Measurements from ENCODE around the gene TBCCD1. TPM values are rescaled to one million over a fixed set of nuclear protein-coding genes. Genes with fewer than 3 reads are reported as not detected.
"Not testable (repeated sequence)": the region's sequence is repeated elsewhere in the genome, so short reads cannot be mapped to it uniquely, and the experiment has no call there.

Gene TBCCD1
- total RNA-seq, 1 donor from 2014 or later: 12.5 TPM

DNA sequence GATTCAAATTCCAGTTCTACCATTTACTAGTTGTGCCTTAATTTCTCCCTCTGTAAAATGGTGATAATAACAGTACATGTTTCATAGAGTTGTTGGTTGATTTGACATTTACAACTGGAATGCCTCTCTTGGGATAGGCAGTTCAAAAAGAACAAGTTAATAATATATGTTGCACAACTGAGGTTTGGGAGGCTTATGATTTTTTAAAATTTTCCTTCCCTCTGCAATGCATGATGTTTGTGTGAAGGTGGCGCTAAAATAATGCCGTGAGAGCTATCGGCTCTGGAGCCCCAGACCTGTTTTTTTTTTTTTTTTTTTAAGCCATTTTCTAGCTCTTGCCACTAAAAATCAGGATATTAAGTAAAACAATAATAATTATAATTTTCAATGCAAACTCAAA lies 22.0 kb upstream of the TBCCD1 start:
- H3K4me1 Mint-ChIP-seq (ENCODE audit: low read depth, unreplicated experiment): no peaks in the 10 kb centered on the region
- no peaks in the 10 kb centered on the region for H3K9me3 Mint-ChIP-seq (ENCODE audit: unreplicated experiment)
- DNase-seq: no peak
- no peak overlapping the region for H3K4me3 Mint-ChIP-seq (ENCODE audit: unreplicated experiment)
- H3K27me3 Mint-ChIP-seq (ENCODE audit: unreplicated experiment): no peaks in the 10 kb centered on the region
- peaks cover 9% of the 10 kb centered on the region for H3K36me3 Mint-ChIP-seq (ENCODE audit: unreplicated experiment)
- TF ChIP-seq, protein P1, sequence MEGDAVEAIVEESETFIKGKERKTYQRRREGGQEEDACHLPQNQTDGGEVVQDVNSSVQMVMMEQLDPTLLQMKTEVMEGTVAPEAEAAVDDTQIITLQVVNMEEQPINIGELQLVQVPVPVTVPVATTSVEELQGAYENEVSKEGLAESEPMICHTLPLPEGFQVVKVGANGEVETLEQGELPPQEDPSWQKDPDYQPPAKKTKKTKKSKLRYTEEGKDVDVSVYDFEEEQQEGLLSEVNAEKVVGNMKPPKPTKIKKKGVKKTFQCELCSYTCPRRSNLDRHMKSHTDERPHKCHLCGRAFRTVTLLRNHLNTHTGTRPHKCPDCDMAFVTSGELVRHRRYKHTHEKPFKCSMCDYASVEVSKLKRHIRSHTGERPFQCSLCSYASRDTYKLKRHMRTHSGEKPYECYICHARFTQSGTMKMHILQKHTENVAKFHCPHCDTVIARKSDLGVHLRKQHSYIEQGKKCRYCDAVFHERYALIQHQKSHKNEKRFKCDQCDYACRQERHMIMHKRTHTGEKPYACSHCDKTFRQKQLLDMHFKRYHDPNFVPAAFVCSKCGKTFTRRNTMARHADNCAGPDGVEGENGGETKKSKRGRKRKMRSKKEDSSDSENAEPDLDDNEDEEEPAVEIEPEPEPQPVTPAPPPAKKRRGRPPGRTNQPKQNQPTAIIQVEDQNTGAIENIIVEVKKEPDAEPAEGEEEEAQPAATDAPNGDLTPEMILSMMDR (IDR thresholded peaks at IDR 0.05; ENCODE audit: partially characterized antibody, unreplicated experiment): no peak
- H3K27ac Mint-ChIP-seq (ENCODE audit: unreplicated experiment): no peak overlapping the region

DNA sequence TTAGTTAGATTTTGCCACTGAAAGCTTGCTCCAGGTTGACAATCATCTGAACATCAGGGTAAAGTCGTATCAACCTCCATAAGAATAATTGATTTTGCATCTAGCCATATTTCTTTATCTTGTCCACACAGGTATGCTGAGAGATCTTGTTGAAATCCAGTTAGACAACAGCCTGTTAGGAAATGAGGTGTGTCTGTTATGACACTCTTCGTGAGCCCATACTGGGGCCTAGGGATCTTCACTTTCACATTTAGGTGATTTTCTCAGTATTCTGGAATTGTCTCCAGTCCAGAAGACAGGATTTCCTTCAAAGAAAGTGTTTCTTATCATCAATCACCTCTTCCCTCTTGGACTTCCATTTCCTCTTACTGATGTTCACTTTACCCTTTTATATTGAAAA lies 21.5 kb upstream of the TBCCD1 start:
- Mint-ChIP-seq H3K36me3 (ENCODE audit: unreplicated experiment) (peaks cover 9% of the 10 kb centered on the region), H3K4me3 (ENCODE audit: unreplicated experiment) (no peak overlapping the region), H3K4me1 (ENCODE audit: low read depth, unreplicated experiment) (no peaks in the 10 kb centered on the region), H3K27ac (ENCODE audit: unreplicated experiment) (no peak overlapping the region), H3K27me3 (ENCODE audit: unreplicated experiment) (no peaks in the 10 kb centered on the region), H3K9me3 (ENCODE audit: unreplicated experiment) (no peaks in the 10 kb centered on the region)
- TF ChIP-seq, protein P1 (IDR thresholded peaks at IDR 0.05; ENCODE audit: partially characterized antibody, unreplicated experiment): no peak
- no peak for DNase-seq

DNA sequence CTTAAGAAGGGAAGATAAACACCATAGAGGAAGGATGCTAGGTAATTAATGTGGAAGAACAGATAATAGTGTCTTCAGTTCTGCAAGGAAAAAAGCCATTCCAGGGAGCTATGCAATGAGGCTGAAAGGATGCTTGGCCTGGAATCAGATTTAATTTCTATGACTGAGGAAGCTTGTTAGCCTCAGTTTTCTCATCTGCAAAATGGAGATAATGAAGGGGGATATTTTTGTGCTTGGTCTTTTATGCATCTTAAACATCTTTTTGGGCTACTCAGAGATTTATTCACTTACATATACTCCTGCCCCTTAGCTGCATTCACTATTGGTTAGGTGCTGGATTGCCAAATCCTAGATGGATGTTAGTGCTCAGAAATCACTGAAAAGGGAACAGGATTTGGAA lies 20.0 kb upstream of the TBCCD1 start:
- TF ChIP-seq, protein P1 (IDR thresholded peaks at IDR 0.05; ENCODE audit: partially characterized antibody, unreplicated experiment): no peak
- Mint-ChIP-seq H3K4me1 (ENCODE audit: low read depth, unreplicated experiment) (no peaks in the 10 kb centered on the region), H3K27me3 (ENCODE audit: unreplicated experiment) (no peaks in the 10 kb centered on the region), H3K4me3 (ENCODE audit: unreplicated experiment) (no peak overlapping the region), H3K9me3 (ENCODE audit: unreplicated experiment) (no peaks in the 10 kb centered on the region), H3K27ac (ENCODE audit: unreplicated experiment) (no peak overlapping the region), H3K36me3 (ENCODE audit: unreplicated experiment) (peaks cover 9% of the 10 kb centered on the region)
- DNase-seq: no peak

- not testable (repeated sequence) for DNase-seq; H3K36me3 Mint-ChIP-seq (ENCODE audit: unreplicated experiment); H3K4me3 Mint-ChIP-seq (ENCODE audit: unreplicated experiment); H3K27me3 Mint-ChIP-seq (ENCODE audit: unreplicated experiment); H3K4me1 Mint-ChIP-seq (ENCODE audit: low read depth, unreplicated experiment); H3K27ac Mint-ChIP-seq (ENCODE audit: unreplicated experiment); H3K9me3 Mint-ChIP-seq (ENCODE audit: unreplicated experiment)
These were observed 19.1 kb upstream of the TBCCD1 start for GRCh38 chr3:186586245-186586644.

DNA sequence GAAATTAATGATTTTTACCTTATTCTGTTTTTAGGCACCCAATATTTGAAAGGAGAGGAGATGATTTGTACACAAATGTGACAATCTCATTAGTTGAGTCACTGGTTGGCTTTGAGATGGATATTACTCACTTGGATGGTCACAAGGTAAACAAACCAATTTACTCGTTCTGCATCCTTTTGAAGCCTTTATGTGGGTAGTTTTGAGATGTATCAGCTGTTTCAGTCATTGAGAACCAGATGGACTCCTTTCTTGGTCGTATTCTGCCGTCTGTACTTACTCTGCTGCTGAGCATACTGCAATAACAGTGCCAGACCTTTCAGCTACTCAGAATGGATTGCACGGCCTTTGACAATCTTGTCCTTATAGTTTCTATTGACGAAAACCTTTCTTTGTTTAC lies 16.7 kb upstream of the TBCCD1 start:
- DNase-seq: no peak
- H3K4me1 Mint-ChIP-seq (ENCODE audit: low read depth, unreplicated experiment): no peaks in the 10 kb centered on the region
- no peaks in the 10 kb centered on the region for H3K27me3 Mint-ChIP-seq (ENCODE audit: unreplicated experiment)
- H3K9me3 Mint-ChIP-seq (ENCODE audit: unreplicated experiment): no peaks in the 10 kb centered on the region
- peaks cover 9% of the 10 kb centered on the region for H3K36me3 Mint-ChIP-seq (ENCODE audit: unreplicated experiment)
- no peak overlapping the region for H3K27ac Mint-ChIP-seq (ENCODE audit: unreplicated experiment)
- TF ChIP-seq, protein P1 (IDR thresholded peaks at IDR 0.05; ENCODE audit: partially characterized antibody, unreplicated experiment): no peak
- H3K4me3 Mint-ChIP-seq (ENCODE audit: unreplicated experiment): no peak overlapping the region

DNA sequence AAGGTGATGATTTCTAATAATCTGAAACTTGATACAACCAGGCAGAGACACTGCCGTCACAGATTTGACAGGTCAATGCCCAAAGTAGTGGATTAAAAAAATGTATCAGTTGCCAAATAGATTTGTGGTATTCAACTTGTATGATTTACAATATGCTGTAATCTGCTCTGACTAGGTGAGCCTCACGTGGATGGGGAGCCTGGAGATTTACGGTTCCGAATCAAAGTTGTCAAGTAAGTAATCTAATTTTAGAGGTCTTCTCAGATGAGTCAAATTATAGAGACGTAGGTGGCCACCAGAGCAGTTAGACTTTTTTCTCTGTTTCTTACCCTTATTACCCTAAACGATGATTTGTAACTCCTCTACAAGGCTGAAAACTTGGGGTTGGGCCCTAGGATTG lies 15.4 kb upstream of the TBCCD1 start:
- Mint-ChIP-seq H3K9me3 (ENCODE audit: unreplicated experiment) (no peaks in the 10 kb centered on the region), H3K36me3 (ENCODE audit: unreplicated experiment) (peaks cover 9% of the 10 kb centered on the region), H3K27me3 (ENCODE audit: unreplicated experiment) (no peaks in the 10 kb centered on the region), H3K4me1 (ENCODE audit: low read depth, unreplicated experiment) (no peaks in the 10 kb centered on the region), H3K27ac (ENCODE audit: unreplicated experiment) (no peak overlapping the region), H3K4me3 (ENCODE audit: unreplicated experiment) (no peak overlapping the region)
- DNase-seq: no peak
- TF ChIP-seq, protein P1 (IDR thresholded peaks at IDR 0.05; ENCODE audit: partially characterized antibody, unreplicated experiment): no peak

Data from glutamatergic neuron (in vitro differentiated cells).